Measurements from ENCODE around the gene SLC4A2. TPM values are rescaled to one million over a fixed set of nuclear protein-coding genes. Genes with fewer than 3 reads are reported as not detected.

SLC4A2 gene
- polyA plus RNA-seq, 2 donors = 35.7 to 45.5 TPM

DNA sequence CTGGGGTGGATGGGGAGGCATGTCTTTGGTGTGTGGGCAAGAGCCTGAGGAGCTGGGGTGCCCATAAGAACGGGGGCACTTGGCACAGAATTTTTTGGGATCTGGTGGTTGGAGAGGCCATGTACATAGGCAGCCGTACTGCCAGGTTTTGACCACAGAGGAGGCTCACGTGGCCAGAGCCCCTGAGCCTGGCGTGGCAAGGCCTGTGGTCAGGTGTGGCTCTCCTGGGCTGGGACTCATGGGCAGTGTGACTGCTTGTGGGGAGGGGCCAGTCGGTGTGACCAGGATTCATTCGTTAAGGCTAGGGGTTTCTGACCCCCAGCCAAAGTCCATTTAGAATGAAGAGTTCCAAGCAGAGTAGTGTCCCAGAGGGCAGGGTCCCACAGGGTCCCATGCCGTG is 65.1 kb downstream of the SLC4A2 start:
- Histone ChIP-seq H3K9me3 (ENCODE audit: control insufficient read depth in 2 of 2, insufficient read depth in 1 of 2, low read depth in 1 of 2, low read length in 1 of 2) (no peaks in the 10 kb centered on the region), H3K4me1 (ENCODE audit: control insufficient read depth in 2 of 2, insufficient read depth in 2 of 2, low read length in 1 of 2) (peaks cover 0 to 21% of the 10 kb centered on the region in 2 donors), H3K4me3 (ENCODE audit: low read depth in 1 of 2, low read length in 2 of 2) (no peak overlapping the region), H3K27ac (ENCODE audit: low read depth in 2 of 2, low read length in 1 of 2) (peak overlapping the region in 1 of 2 donors; percentile 7), H3K36me3 (ENCODE audit: control insufficient read depth in 2 of 2, insufficient read depth in 2 of 2, low read length in 1 of 2) (peaks cover 11 to 59% of the 10 kb centered on the region in 2 donors), H3K27me3 (ENCODE audit: control insufficient read depth in 1 of 2, insufficient read depth in 2 of 2, low read length in 2 of 2) (no peaks in the 10 kb centered on the region)
- WGBS, 2 donors = 79 to 80% methylated on average over 7 of the region's 7 CpGs

DNA sequence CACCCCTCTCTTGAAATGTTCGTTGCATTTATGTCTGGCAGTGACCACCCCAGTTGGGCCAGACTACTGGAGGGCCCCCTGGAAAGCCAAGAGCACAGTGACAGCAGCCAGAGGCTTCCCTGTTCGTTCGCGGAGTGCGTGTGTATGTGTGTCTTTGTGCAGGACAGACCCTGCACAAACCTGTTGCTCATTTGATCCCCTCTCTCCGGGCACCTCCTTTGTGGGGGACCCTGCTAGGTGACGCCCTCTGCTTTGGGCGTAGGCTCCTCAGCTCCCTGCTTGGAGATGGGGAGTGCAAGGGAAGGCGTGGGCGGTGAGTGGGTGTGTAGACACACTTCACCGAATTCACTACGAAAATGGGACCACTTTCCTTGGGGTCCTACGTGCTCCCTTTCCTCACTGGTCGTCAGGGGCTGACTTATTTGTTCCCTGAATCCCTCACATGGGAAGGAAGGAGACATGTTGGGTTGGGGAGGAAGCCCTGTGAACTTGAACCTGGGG is 65.6 kb downstream of the SLC4A2 start:
- H3K27ac ChIP-seq (ENCODE audit: low read depth in 2 of 2, low read length in 1 of 2) = peak overlapping the region in 1 of 2 donors; percentile 68
- no peaks in the 10 kb centered on the region for H3K27me3 ChIP-seq (ENCODE audit: control insufficient read depth in 1 of 2, insufficient read depth in 2 of 2, low read length in 2 of 2)
- H3K36me3 ChIP-seq (ENCODE audit: control insufficient read depth in 2 of 2, insufficient read depth in 2 of 2, low read length in 1 of 2) = peaks cover 11 to 59% of the 10 kb centered on the region in 2 donors
- no peak overlapping the region for H3K4me3 ChIP-seq (ENCODE audit: low read depth in 1 of 2, low read length in 2 of 2)
- no peaks in the 10 kb centered on the region for H3K9me3 ChIP-seq (ENCODE audit: control insufficient read depth in 2 of 2, insufficient read depth in 1 of 2, low read depth in 1 of 2, low read length in 1 of 2)
- 77 to 87% methylated on average over 14 of the region's 14 CpGs for WGBS, 2 donors
- H3K4me1 ChIP-seq (ENCODE audit: control insufficient read depth in 2 of 2, insufficient read depth in 2 of 2, low read length in 1 of 2) = peaks cover 0 to 21% of the 10 kb centered on the region in 2 donors

DNA sequence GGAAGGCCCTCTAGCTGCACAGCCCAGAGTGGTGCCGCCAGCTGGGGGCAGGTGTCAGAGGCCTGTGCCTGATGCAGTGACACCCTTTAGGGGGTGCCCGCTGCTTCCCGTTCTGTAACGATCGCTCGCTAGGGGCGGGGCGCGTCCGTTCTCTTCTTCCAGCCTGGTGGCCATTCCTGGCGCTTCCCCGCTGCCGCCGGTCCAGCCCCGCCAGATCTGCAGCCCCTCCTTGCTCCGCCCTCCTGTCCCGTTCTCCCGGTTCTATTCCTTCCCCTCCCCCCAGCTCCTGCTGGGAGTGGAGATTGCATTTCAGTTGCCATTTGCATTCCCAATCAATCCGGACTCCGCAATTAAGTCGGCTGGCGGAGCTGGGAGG is 66.1 kb downstream of the SLC4A2 start:
- H3K27me3 ChIP-seq (ENCODE audit: control insufficient read depth in 1 of 2, insufficient read depth in 2 of 2, low read length in 2 of 2) = no peaks in the 10 kb centered on the region
- H3K9me3 ChIP-seq (ENCODE audit: control insufficient read depth in 2 of 2, insufficient read depth in 1 of 2, low read depth in 1 of 2, low read length in 1 of 2) = no peaks in the 10 kb centered on the region
- peak overlapping the region; percentile 12 to 25 for H3K4me3 ChIP-seq (ENCODE audit: low read depth in 1 of 2, low read length in 2 of 2)
- H3K36me3 ChIP-seq (ENCODE audit: control insufficient read depth in 2 of 2, insufficient read depth in 2 of 2, low read length in 1 of 2) = peaks cover 9 to 60% of the 10 kb centered on the region in 2 donors
- peaks cover 0 to 21% of the 10 kb centered on the region in 2 donors for H3K4me1 ChIP-seq (ENCODE audit: control insufficient read depth in 2 of 2, insufficient read depth in 2 of 2, low read length in 1 of 2)
- WGBS, 2 donors = 19 to 37% methylated on average over 21 to 22 of the region's 22 CpGs
- peak overlapping the region in 1 of 2 donors; percentile 68 for H3K27ac ChIP-seq (ENCODE audit: low read depth in 2 of 2, low read length in 1 of 2)

DNA sequence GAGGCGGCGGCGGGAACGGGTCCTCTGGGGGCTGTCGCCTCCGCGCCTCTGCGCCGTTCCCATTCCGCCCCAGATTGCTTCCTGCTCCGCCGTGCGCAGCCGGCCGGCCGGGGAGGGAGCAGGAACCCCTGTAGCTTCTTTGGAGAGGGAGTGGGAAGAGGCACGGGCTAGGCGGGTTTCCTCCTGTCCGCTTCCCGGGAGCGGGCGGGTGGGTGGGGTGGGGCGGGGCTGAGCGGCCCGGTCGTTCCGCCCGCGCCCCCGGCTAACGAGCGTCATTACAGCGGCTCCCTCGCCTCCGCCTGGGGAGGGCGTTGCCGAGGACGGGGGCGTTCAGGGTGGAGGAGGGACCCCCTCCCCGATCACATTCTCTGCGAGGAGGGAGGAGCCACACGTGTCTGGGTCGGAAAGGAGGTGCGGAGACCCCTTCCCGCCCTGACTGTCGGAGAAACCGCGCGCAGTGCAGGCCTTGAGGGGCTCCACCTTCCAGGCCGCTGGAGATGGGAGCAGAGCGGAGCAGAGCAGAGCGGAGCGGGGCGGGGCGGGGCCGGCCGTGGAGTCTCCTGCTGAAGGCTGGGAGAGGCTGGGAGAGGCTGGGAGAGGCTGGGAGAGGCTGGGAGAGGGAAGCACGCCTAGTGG is 66.6 kb downstream of the SLC4A2 start:
- H3K4me3 ChIP-seq (ENCODE audit: low read depth in 1 of 2, low read length in 2 of 2) = peak overlapping the region; percentile 12 to 25
- peak overlapping the region; percentile 3 to 70 for H3K27ac ChIP-seq (ENCODE audit: low read depth in 2 of 2, low read length in 1 of 2)
- H3K27me3 ChIP-seq (ENCODE audit: control insufficient read depth in 1 of 2, insufficient read depth in 2 of 2, low read length in 2 of 2) = no peaks in the 10 kb centered on the region
- peaks cover 0 to 21% of the 10 kb centered on the region in 2 donors for H3K4me1 ChIP-seq (ENCODE audit: control insufficient read depth in 2 of 2, insufficient read depth in 2 of 2, low read length in 1 of 2)
- WGBS, 2 donors = 27 to 32% methylated on average over 49 to 58 of the region's 58 CpGs
- no peaks in the 10 kb centered on the region for H3K9me3 ChIP-seq (ENCODE audit: control insufficient read depth in 2 of 2, insufficient read depth in 1 of 2, low read depth in 1 of 2, low read length in 1 of 2)
- peaks cover 5 to 60% of the 10 kb centered on the region in 2 donors for H3K36me3 ChIP-seq (ENCODE audit: control insufficient read depth in 2 of 2, insufficient read depth in 2 of 2, low read length in 1 of 2)

Other genes starting within 250 kb of the SLC4A2 start
- 1 to 10 TPM in 1 of 2 donors, under 1 TPM in 1; 0.75 to 1.6 TPM for gene AOC1, start 207.1 kb upstream of the SLC4A2 start, polyA plus RNA-seq
- gene KCNH2, start 81.3 kb upstream of the SLC4A2 start, polyA plus RNA-seq = 1 to 10 TPM in 1 of 2 donors, under 1 TPM in 1; 0.88 to 2.0 TPM
- 1 to 10 TPM; 4.5 to 4.9 TPM for gene NOS3, start 68.6 kb upstream of the SLC4A2 start, polyA plus RNA-seq
- gene ATG9B, start 35.1 kb upstream of the SLC4A2 start, polyA plus RNA-seq = 100 to 1,000 TPM in 1 of 2 donors, 10 to 100 TPM in 1; 36.0 to 143 TPM
- 10 to 100 TPM; 24.0 to 27.6 TPM for gene ABCB8, start 31.1 kb upstream of the SLC4A2 start, polyA plus RNA-seq
- gene ASIC3, start 11.1 kb upstream of the SLC4A2 start, polyA plus RNA-seq = 1 to 10 TPM; 1.1 to 4.2 TPM
- gene CDK5, start 1.7 kb upstream of the SLC4A2 start, polyA plus RNA-seq = 1 to 10 TPM; 5.2 to 9.7 TPM
- gene FASTK, start 21.2 kb downstream of the SLC4A2 start, polyA plus RNA-seq = 100 to 1,000 TPM in 1 of 2 donors, 10 to 100 TPM in 1; 80.0 to 144 TPM
- gene TMUB1, start 23.9 kb downstream of the SLC4A2 start, polyA plus RNA-seq = 10 to 100 TPM; 33.4 to 64.2 TPM
- 10 to 100 TPM; 60.8 to 98.8 TPM for gene AGAP3, start 26.9 kb downstream of the SLC4A2 start, polyA plus RNA-seq
- not detected for gene GBX1, start 108.1 kb downstream of the SLC4A2 start, polyA plus RNA-seq
- under 1 TPM in 1 of 2 donors, not detected in 1; 0.01 TPM for gene ASB10, start 127.7 kb downstream of the SLC4A2 start, polyA plus RNA-seq
- not detected for gene H2BK1, start 150.9 kb downstream of the SLC4A2 start, polyA plus RNA-seq
- 10 to 100 TPM in 1 of 2 donors, 1 to 10 TPM in 1; 8.6 to 19.8 TPM for gene ABCF2, start 167.6 kb downstream of the SLC4A2 start, polyA plus RNA-seq
- 10 to 100 TPM; 10.8 to 13.6 TPM for gene CHPF2, start 172.9 kb downstream of the SLC4A2 start, polyA plus RNA-seq
- gene SMARCD3, start 189.1 kb downstream of the SLC4A2 start, polyA plus RNA-seq = 1 to 10 TPM; 7.5 to 8.3 TPM